HEK293 (cell line): ENCODE results near the gene TNC.

Experiments used
- CTCF ChIA-PET: fragments of 350-600 bp; formaldehyde crosslinking; extraction: SDS; loops from one replicate; lab custom pipeline; 2021; ENCODE audit warnings: antibody characterized with exemption; lab: Yijun Ruan, JAX
- POLR2A ChIA-PET: fragments of 300-600 bp; formaldehyde crosslinking; extraction: SDS; loops from one replicate; lab custom pipeline; 2020; ENCODE audit warnings: antibody characterized with exemption, inconsistent platforms; lab: Yijun Ruan, JAX
- H3K27ac ChIP-seq: fragments of 200-500 bp; sonication (Bioruptor generic); 2 replicates; pipeline ENCODE4 v1.5.1; 2014; ENCODE audit warnings: low read depth, low read length, control low read depth, inconsistent platforms; ENCODE audit errors: extremely low read depth
- H3K36me3 ChIP-seq, 2 experiments: fragments of 200-500 bp in 1 of 2; sonication (Bioruptor generic) in 1 of 2; 1 replicate in 1 of 2; 2 replicates in 1 of 2; pipeline ENCODE4 v1.5.1; 2014 to 2017; ENCODE audit warnings: inconsistent platforms in 2 of 2, low read length in 2 of 2; ENCODE audit not compliant: control insufficient read depth in 2 of 2, insufficient read depth in 1 of 2
- H3K4me1 ChIP-seq: fragments of 200-500 bp; sonication (Bioruptor generic); 2 replicates; pipeline ENCODE4 v1.5.1; 2014; ENCODE audit warnings: mild to moderate bottlenecking, low read length, inconsistent platforms; ENCODE audit not compliant: control insufficient read depth, insufficient read depth
- H3K4me3 ChIP-seq: 2 replicates; pipeline ENCODE4 v1.5.1; 2011; ENCODE audit warnings: low read depth, mild to moderate bottlenecking, control low read depth, low read length, moderate library complexity
- H3K9me3 ChIP-seq: fragments of 200-500 bp; sonication (Bioruptor generic); 2 replicates; pipeline ENCODE4 v1.5.1; 2014; ENCODE audit warnings: low read depth, low read length, inconsistent platforms; ENCODE audit not compliant: control insufficient read depth, insufficient read depth
- CTCF ChIP-seq: fragments of 450-650 bp; formaldehyde crosslinking; IDR thresholded peaks from 2 replicates; pipeline ENCODE4 v1.5.1; 2016; ENCODE audit warnings: missing biosample characterization, missing genetic modification characterization
- PBX3 ChIP-seq: sonication (generic); formaldehyde crosslinking; IDR thresholded peaks from 2 replicates; pipeline ENCODE4 v1.8.1; 2022; ENCODE audit warnings: mild to moderate bottlenecking, moderate library complexity, missing genetic modification reagents
- YY2 ChIP-seq: fragments of 450-650 bp; formaldehyde crosslinking; IDR thresholded peaks from 2 replicates; pipeline ENCODE4 v1.5.1; 2016; ENCODE audit warnings: missing biosample characterization, missing genetic modification characterization
- ZFP41 ChIP-seq: fragments of 450-650 bp; formaldehyde crosslinking; IDR thresholded peaks from 2 replicates; pipeline ENCODE4 v1.5.1; 2016; ENCODE audit warnings: missing biosample characterization, missing genetic modification characterization, borderline replicate concordance
- ZIC2 ChIP-seq: fragments of 450-650 bp; formaldehyde crosslinking; IDR thresholded peaks from 2 replicates; pipeline ENCODE4 v1.5.1; 2016; ENCODE audit warnings: missing biosample characterization, missing genetic modification characterization
- ZNF146 ChIP-seq: fragments of 450-650 bp; formaldehyde crosslinking; IDR thresholded peaks from 2 replicates; pipeline ENCODE4 v1.5.1; 2016; ENCODE audit warnings: missing biosample characterization, missing genetic modification characterization
- ZNF302 ChIP-seq: fragments of 450-650 bp; formaldehyde crosslinking; IDR thresholded peaks from 2 replicates; pipeline ENCODE4 v1.5.1; 2016; ENCODE audit warnings: missing biosample characterization, missing genetic modification characterization, low read depth
- ZNF335 ChIP-seq: fragments of 450-650 bp; formaldehyde crosslinking; conservative IDR thresholded peaks from 2 replicates; pipeline ENCODE4 v1.5.1; 2016; ENCODE audit warnings: missing biosample characterization, missing genetic modification characterization
- ZNF398 ChIP-seq: fragments of 450-650 bp; formaldehyde crosslinking; IDR thresholded peaks from 2 replicates; pipeline ENCODE4 v1.5.1; 2017; ENCODE audit warnings: missing biosample characterization, missing genetic modification characterization
- ZNF426 ChIP-seq: fragments of 450-650 bp; formaldehyde crosslinking; IDR thresholded peaks from 2 replicates; pipeline ENCODE4 v1.5.1; 2017; ENCODE audit warnings: missing biosample characterization, missing genetic modification characterization, mild to moderate bottlenecking, inconsistent platforms, moderate library complexity
- ZNF433 ChIP-seq: fragments of 450-650 bp; formaldehyde crosslinking; IDR thresholded peaks from 2 replicates; pipeline ENCODE4 v1.5.1; 2016; ENCODE audit warnings: missing biosample characterization, missing genetic modification characterization, low read depth
- ZNF658 ChIP-seq: fragments of 450-650 bp; formaldehyde crosslinking; IDR thresholded peaks from 2 replicates; pipeline ENCODE4; 2016; ENCODE audit warnings: missing biosample characterization, missing genetic modification characterization
- ZNF677 ChIP-seq: fragments of 450-650 bp; IDR thresholded peaks from 2 replicates; pipeline ENCODE4 v1.5.0; 2018; ENCODE audit warnings: missing biosample characterization, mild to moderate bottlenecking, missing genetic modification characterization, moderate library complexity
- TF ChIP-seq, protein P1 (sequence below): fragments of 450-650 bp; formaldehyde crosslinking; conservative IDR thresholded peaks from 2 replicates; pipeline ENCODE4 v1.5.1; 2016; ENCODE audit warnings: low read depth, missing biosample characterization, missing genetic modification characterization
- TF ChIP-seq, protein P2 (sequence below): fragments of 450-650 bp; formaldehyde crosslinking; IDR thresholded peaks from 2 replicates; pipeline ENCODE4 v1.5.1; 2016; ENCODE audit warnings: missing biosample characterization, missing genetic modification characterization

Gene TNC

DNA sequence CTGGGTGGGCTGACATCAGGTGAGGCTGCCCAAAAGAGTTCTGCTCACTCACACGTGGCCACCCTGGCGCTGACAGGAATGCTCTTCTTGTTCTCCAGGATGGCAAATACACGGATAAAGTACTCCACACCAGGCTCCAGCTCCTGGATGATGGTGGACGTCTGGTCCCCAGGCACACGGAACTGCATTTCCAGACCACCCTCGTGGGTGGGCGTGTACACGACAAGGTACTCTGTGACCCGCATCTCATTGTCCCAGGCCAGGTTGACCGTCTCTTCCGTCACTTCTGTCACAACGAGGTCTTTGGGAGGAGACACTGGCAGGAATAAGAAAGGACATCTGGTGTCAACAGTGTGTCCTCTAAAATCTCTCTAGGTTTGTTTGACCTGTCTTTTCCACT is 33.8 kb downstream of the TNC start (continued):
- TF ChIP-seq, protein P1, sequence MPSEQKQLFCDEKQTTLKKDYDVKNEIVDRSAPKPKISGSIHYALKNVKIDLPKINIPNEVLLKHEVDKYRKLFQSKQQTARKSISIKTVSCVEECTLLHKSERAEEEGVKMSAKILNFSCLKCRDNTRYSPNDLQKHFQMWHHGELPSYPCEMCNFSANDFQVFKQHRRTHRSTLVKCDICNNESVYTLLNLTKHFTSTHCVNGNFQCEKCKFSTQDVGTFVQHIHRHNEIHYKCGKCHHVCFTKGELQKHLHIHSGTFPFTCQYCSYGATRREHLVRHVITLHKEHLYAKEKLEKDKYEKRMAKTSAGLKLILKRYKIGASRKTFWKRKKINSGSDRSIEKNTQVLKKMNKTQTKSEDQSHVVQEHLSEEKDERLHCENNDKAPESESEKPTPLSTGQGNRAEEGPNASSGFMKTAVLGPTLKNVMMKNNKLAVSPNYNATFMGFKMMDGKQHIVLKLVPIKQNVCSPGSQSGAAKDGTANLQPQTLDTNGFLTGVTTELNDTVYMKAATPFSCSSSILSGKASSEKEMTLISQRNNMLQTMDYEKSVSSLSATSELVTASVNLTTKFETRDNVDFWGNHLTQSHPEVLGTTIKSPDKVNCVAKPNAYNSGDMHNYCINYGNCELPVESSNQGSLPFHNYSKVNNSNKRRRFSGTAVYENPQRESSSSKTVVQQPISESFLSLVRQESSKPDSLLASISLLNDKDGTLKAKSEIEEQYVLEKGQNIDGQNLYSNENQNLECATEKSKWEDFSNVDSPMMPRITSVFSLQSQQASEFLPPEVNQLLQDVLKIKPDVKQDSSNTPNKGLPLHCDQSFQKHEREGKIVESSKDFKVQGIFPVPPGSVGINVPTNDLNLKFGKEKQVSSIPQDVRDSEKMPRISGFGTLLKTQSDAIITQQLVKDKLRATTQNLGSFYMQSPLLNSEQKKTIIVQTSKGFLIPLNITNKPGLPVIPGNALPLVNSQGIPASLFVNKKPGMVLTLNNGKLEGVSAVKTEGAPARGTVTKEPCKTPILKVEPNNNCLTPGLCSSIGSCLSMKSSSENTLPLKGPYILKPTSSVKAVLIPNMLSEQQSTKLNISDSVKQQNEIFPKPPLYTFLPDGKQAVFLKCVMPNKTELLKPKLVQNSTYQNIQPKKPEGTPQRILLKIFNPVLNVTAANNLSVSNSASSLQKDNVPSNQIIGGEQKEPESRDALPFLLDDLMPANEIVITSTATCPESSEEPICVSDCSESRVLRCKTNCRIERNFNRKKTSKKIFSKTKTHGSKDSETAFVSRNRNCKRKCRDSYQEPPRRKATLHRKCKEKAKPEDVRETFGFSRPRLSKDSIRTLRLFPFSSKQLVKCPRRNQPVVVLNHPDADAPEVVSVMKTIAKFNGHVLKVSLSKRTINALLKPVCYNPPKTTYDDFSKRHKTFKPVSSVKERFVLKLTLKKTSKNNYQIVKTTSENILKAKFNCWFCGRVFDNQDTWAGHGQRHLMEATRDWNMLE (tag by site-specific recombination): no peak
- TF ChIP-seq PBX3 (CRISPR knock-in tag) (no peak), CTCF (no peak), ZNF677 (tag by site-specific recombination) (no peak), ZNF302 (no peak), ZNF146 (tag by site-specific recombination) (no peak), ZFP41 (no peak), ZNF398 (tag by site-specific recombination) (no peak)
- TF ChIP-seq, protein P2, sequence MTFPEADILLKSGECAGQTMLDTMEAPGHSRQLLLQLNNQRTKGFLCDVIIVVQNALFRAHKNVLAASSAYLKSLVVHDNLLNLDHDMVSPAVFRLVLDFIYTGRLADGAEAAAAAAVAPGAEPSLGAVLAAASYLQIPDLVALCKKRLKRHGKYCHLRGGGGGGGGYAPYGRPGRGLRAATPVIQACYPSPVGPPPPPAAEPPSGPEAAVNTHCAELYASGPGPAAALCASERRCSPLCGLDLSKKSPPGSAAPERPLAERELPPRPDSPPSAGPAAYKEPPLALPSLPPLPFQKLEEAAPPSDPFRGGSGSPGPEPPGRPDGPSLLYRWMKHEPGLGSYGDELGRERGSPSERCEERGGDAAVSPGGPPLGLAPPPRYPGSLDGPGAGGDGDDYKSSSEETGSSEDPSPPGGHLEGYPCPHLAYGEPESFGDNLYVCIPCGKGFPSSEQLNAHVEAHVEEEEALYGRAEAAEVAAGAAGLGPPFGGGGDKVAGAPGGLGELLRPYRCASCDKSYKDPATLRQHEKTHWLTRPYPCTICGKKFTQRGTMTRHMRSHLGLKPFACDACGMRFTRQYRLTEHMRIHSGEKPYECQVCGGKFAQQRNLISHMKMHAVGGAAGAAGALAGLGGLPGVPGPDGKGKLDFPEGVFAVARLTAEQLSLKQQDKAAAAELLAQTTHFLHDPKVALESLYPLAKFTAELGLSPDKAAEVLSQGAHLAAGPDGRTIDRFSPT (tag by site-specific recombination): no peak

DNA sequence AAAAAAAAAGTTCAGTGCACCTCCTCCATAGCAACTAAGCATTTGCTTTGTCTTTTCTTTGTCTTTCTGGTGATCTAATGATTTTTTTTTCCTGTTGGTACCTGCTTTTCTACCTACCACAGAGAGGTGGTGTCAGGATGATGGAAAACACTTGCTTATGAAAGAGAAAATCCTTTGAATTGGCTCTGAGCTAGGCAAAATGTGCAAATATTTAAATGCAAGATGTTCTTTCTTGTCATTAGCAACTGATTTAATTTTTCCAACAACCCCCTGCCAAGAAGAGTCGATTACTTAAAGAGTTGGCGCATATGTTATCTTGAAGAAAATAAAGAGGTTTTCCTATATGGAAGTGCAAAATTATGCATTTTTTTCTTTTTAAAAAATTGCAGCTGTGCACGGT is 37.7 kb downstream of the TNC start:
- Histone ChIP-seq H3K9me3 (no peaks in the 10 kb centered on the region), H3K4me1 (no peaks in the 10 kb centered on the region), H3K27ac (no peak overlapping the region), H3K36me3 (no peaks in the 10 kb centered on the region), H3K4me3 (no peak overlapping the region)
- ChIA-PET POLR2A (interaction anchor here (0.7 kb wide), 1 partner anchor 20 kb away, joined by 3 read pairs; no protein-coding TSS in a partner anchor), CTCF (interaction anchor here (0.7 kb wide), 1 partner anchor 102 kb away, joined by 3 read pairs; no protein-coding TSS in a partner anchor)
- TF ChIP-seq ZIC2 (tag by site-specific recombination): no peak

- no peaks in the 10 kb centered on the region for H3K9me3 ChIP-seq
- H3K36me3 ChIP-seq: no peaks in the 10 kb centered on the region
- no peak overlapping the region for H3K27ac ChIP-seq
- ChIA-PET CTCF (no interaction called here), POLR2A (no interaction called here)
- H3K4me1 ChIP-seq: no peaks in the 10 kb centered on the region
- H3K4me3 ChIP-seq: no peak overlapping the region
- TF ChIP-seq ZNF335 (no peak), YY2 (no peak), ZNF433 (tag by site-specific recombination) (no peak), ZNF658 (tag by site-specific recombination) (no peak), ZNF426 (tag by site-specific recombination) (no peak)
- TF ChIP-seq, protein P1 (tag by site-specific recombination): no peak
These were observed 38.8 kb downstream of the TNC start for GRCh38 chr9:115079156-115079555.
